CD4-positive, alpha-beta T cell treated with Interleukin-4 for 1 hour (primary cell): ENCODE measurements around the gene PIP5K1A.
"Not testable (repeated sequence)": the region's sequence is repeated elsewhere in the genome, so short reads cannot be mapped to it uniquely, and the experiment has no call there.

Source experiments
- DNase-seq, 2 donors: peaks; one replicate each; pipeline ENCODE4 v3.0.0-alpha.2; 2020 to 2022

Gene PIP5K1A

GRCh38 chr1:151192047-151192446, 6.3 kb upstream of the PIP5K1A start:
- DNase-seq: no peak

GRCh38 chr1:151193304-151193703, 5.0 kb upstream of the PIP5K1A start:
- DNase-seq: no peak

GRCh38 chr1:151193856-151194255, 4.5 kb upstream of the PIP5K1A start:
- no peak for DNase-seq

- DNase-seq: not testable (repeated sequence)
These were observed 3.3 kb upstream of the PIP5K1A start for GRCh38 chr1:151194894-151195594.

- DNase-seq: peak; percentile 55 to 75
These were observed 2.0 kb upstream of the PIP5K1A start for GRCh38 chr1:151196292-151196800.

GRCh38 chr1:151197863-151198253, 494 bp upstream of the PIP5K1A start:
- no peak for DNase-seq

- DNase-seq: peak in 1 of 2 donors; percentile 27
These were observed 1.7 kb downstream of the PIP5K1A start for GRCh38 chr1:151199873-151200581.

- DNase-seq: not testable (repeated sequence)
These were observed 7.1 kb downstream of the PIP5K1A start for GRCh38 chr1:151205381-151205965.

GRCh38 chr1:151210830-151211229, 12.5 kb downstream of the PIP5K1A start:
- DNase-seq: no peak

GRCh38 chr1:151211972-151212705, 13.8 kb downstream of the PIP5K1A start:
- DNase-seq: no peak

GRCh38 chr1:151213560-151213959, 15.2 kb downstream of the PIP5K1A start:
- no peak for DNase-seq

- DNase-seq: no peak
These were observed 23.3 kb downstream of the PIP5K1A start for GRCh38 chr1:151221616-151222015.

- DNase-seq: no peak
These were observed 23.8 kb downstream of the PIP5K1A start for GRCh38 chr1:151222130-151222529.

GRCh38 chr1:151235235-151235634, 36.9 kb downstream of the PIP5K1A start:
- DNase-seq: no peak

GRCh38 chr1:151237678-151238466, 39.5 kb downstream of the PIP5K1A start:
- no peak for DNase-seq

- DNase-seq: no peak
These were observed 40.1 kb downstream of the PIP5K1A start for GRCh38 chr1:151238467-151238739.

- no peak for DNase-seq
These were observed 44.1 kb downstream of the PIP5K1A start for GRCh38 chr1:151242442-151242841.

GRCh38 chr1:151243683-151244216, 45.4 kb downstream of the PIP5K1A start:
- no peak for DNase-seq

- DNase-seq: no peak
These were observed 48.4 kb downstream of the PIP5K1A start for GRCh38 chr1:151246786-151247185.

GRCh38 chr1:151251656-151252470, 53.5 kb downstream of the PIP5K1A start:
- peak; percentile 80 to 82 for DNase-seq
